Peyer's patch (tissue), 4 donors: Measurements from ENCODE around the gene LRRN4CL.

Source experiments
- POLR2A ChIP-seq, 2 donors: fragments of 450-650 bp; IDR thresholded peaks; one replicate each; pipeline ENCODE4 v1.5.1; 2017; ENCODE audit warnings: antibody characterized with exemption in 2 of 2, mild to moderate bottlenecking in 2 of 2, moderate library complexity in 2 of 2
- TF ChIP-seq, protein P1 (sequence below), 6 experiments: fragments of 450-650 bp in 4 of 6; fragments of 200-600 bp in 2 of 6; sonication (generic) in 1 of 6; IDR thresholded peaks; one replicate each; pipeline ENCODE4 v1.5.1; 2017 to 2019; ENCODE audit warnings: antibody characterized with exemption in 6 of 6, mild to moderate bottlenecking in 3 of 6, moderate library complexity in 1 of 6

DNA sequence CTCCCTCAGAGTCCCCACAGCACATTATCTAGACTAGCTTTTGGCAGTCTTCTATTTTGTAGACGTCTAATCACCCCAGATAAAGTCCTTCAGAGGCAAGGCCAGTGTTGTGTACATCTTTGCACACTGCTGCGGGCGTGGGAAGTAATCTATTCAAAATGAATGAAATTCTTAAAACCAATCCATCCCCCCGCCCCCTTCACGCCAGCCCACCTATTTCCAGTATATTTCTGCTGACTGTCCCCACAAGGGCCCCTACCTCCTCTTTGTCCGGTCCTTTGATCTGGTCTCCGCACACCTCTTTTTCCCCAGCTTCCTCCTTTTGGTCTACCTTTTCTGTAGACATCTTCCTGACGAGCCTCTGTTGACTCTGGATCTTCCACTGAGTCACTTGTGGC, 17.5 kb upstream of the LRRN4CL start:
- TF ChIP-seq, protein P1, sequence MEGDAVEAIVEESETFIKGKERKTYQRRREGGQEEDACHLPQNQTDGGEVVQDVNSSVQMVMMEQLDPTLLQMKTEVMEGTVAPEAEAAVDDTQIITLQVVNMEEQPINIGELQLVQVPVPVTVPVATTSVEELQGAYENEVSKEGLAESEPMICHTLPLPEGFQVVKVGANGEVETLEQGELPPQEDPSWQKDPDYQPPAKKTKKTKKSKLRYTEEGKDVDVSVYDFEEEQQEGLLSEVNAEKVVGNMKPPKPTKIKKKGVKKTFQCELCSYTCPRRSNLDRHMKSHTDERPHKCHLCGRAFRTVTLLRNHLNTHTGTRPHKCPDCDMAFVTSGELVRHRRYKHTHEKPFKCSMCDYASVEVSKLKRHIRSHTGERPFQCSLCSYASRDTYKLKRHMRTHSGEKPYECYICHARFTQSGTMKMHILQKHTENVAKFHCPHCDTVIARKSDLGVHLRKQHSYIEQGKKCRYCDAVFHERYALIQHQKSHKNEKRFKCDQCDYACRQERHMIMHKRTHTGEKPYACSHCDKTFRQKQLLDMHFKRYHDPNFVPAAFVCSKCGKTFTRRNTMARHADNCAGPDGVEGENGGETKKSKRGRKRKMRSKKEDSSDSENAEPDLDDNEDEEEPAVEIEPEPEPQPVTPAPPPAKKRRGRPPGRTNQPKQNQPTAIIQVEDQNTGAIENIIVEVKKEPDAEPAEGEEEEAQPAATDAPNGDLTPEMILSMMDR (IDR thresholded peaks at IDR 0.05), result no peak
- TF ChIP-seq POLR2A (IDR thresholded peaks at IDR 0.05), result no peak
